Kidney tubule cell (primary cell): Measurements from ENCODE around the gene SPATA6L.

Experiments
- DNase-seq: peaks from one replicate; pipeline ENCODE4 v3.0.0-alpha.2; 2018; ENCODE audit warnings: low spot score

The SPATA6L gene

DNA sequence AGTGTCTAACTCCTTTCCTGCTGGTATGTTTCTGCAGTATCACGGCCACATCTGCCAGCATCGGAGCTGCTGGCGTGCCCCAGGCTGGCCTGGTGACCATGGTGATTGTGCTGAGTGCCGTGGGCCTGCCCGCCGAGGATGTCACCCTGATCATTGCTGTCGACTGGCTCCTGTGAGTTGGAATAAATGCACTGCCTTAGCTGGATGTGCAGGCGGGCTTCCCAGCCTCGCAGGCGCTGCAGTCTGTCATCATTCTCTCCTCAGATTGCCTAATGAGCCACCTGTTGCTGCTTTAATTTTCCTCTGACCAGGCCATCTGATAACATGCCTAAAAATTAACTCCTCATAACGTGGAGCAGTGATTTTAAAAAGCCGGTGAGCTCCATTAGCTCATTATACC is 83.3 kb downstream of the SPATA6L start:
- DNase-seq: no peak

DNA sequence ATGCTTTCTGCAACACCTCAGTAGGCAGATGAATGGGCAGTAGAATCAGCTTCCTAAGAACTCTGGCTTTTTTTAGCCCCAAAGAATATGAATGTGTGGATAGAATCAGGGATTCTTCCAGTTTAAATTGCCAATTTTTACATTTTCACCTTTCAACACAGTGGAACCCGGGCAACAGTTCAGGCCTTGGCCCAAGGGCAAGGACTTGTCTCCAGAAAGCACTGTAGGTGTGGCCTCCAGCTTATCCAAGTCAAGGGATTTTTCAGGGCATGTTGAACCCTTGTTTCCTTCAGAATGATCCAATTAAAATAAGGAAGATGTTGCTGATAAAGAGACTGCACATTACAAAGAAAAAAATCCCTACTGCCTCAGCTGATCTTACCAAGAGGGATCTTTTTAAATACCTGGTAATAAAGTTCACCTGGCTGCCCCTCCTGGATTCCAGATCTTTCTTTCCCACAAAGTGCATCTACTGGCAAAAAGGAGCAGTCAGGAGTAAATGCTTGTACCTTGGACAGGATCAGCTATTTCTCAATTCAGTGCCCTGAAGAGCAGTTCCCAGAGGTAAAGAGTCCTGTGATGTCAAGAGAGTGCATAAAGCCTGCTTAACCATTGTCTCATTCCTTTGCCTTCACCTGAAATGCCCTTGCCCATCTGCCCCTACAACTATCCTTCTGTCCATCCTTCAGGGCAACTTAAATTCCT is 84.3 kb downstream of the SPATA6L start:
- DNase-seq: no peak

DNA sequence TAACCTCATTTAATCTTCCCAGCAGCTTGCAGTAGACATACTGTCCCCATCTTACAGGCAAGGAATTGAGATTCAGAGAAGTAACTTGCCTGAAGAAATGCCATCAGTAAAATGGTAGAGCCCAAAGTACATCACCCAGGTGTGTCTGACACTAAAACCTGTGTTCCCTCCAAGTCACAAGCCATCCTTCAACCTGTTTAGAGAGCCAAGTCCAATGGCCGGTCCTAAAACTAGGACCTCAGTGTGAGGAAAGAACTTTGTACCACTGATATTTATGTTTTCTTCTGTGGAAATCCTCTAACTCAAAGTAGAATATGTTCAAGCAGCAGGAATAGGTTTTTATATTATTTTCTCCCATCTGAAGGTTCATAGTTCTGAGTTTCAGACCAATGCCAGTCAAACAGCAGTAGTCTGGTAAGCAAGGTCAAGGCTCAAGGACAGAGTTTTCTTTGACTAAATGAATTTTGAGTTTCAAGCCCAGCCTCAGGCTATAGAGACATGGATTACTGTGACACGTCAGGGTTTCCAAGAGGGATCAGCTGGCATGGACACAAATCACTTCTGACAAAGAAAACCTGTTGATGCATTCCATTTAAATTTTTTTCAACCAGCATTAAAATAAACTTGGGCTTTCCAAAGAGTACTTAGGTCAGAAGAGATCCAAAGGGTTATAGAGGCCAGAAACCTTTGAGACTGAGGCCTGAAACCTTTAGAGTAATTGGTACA is 85.1 kb downstream of the SPATA6L start:
- no peak for DNase-seq

DNA sequence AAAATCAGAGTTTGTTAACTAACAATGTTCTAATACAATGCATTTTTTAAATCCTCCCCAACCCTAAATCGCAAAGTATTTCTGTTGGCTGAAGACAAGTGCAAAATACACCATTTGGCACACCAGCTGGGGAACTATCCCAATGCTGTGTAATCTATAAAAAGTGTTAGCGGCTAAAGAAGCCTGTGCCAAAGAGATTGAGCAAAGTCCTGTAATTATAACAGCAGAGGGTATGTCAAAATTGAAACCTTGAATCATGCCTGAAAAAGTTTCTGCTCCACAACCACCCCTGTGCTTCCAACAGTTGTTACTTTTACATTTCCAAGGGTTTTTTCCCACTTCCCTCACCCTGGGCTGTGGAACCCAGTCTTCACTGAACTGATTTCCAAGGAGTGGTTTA is 87.3 kb downstream of the SPATA6L start:
- DNase-seq: no peak

DNA sequence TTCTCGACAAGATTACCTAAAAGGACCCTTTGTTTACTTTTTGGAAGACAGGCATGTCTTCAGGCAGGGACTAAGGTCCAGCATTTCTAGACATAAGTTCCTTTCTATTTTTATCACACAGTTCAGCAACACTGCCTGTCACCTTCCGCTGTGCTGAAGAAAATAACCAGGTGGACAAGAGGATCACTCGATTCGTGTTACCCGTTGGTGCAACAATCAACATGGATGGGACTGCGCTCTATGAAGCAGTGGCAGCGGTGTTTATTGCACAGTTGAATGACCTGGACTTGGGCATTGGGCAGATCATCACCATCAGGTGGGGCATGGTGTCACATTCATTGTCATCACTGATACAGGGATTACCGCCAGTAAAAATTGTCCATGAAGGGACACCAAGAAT is 89.8 kb downstream of the SPATA6L start:
- DNase-seq: no peak

DNA sequence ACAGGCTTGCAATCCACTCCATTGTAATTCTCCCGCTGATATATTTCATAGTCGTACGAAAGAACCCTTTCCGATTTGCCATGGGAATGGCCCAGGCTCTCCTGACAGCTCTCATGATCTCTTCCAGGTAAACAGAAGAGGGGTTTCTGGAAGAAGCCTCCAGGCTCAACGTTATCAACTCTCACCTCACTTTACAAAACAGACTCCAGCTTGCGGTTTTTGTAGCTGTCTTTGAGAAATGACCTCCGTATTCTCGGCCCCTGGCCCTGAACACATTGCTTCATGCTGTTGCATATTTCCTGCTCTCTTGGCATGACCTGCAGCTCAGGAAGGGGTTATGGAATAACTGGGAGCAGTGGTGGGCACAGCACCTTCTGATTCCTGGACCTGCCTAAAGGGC is 90.3 kb downstream of the SPATA6L start:
- no peak for DNase-seq

DNA sequence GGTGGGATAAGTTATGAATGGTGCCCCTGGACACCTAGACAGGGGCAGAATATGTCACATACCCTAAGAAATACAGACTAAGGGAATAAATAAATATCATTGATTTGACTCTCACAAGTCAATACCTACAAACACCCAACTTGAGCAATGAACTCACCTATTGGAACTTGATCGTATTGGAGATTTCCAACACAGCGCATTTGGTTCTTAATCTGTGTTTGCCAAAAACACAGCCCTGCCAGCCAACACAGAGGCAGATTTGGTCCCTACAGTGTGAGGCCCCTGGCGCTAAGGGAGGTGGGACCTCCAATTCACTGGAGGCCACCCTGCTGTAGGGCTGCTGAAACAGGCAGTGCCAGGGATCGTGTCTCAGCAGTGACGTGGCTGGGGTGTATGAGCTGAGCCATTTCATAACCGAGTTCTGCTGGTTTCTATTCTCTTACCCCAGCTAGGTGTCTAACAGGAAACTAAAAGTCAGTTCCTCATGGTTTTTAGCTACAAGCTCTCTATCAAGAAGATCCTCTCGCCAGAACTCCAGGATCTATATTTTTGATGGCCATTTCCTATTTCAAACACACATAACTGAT is 91.5 kb downstream of the SPATA6L start:
- no peak for DNase-seq

DNA sequence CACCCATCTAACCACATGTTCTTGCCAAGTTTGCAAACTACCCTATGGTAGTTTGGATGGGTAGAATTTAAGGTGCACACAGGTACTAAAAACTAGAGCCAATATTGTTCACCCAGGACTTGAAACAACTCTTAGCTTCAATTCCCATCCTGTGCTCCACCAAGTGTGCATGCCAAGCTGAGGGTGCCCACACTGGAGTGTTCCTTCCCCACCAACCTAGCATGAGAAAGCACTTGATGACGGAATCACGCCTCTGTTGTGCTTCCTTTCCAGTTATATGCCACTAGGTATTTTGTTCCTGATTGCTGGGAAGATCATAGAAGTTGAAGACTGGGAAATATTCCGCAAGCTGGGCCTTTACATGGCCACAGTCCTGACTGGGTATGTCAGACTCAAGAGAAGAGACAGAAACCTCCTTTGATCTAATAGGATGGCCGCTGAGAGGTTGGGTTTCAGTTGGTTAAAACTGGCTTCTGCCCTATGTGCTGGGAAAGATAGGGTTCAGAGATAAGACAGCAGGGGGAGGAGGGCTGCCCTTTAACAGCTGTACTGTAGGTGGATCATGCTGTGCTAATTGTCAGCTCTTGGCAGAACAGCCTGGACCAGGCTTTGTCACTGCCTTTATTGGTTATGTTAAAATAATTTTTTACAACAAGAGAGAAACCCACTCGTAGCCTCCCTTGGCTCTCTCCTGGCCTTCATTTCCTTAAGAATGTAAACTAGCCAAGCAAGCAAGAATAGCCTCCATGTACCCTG is 92.5 kb downstream of the SPATA6L start:
- no peak for DNase-seq

DNA sequence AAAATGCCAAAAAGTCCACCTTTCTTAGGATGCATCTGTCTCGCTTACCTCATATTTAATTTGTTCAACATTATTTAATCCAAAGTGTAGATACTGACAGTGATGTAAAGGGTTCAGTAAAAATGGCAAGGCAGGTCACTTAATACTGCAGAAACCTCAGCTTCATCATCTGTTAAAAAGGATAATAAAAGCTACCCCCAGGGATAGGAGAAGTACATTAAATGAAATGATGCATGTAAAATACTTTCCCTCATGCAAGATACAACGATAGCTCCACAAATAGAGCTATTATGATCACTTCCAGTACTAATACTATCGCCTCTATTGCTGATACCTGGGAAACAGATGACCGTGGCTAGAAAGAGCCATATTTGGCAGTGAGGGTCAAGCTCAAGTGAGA is 93.1 kb downstream of the SPATA6L start:
- no peak for DNase-seq

DNA sequence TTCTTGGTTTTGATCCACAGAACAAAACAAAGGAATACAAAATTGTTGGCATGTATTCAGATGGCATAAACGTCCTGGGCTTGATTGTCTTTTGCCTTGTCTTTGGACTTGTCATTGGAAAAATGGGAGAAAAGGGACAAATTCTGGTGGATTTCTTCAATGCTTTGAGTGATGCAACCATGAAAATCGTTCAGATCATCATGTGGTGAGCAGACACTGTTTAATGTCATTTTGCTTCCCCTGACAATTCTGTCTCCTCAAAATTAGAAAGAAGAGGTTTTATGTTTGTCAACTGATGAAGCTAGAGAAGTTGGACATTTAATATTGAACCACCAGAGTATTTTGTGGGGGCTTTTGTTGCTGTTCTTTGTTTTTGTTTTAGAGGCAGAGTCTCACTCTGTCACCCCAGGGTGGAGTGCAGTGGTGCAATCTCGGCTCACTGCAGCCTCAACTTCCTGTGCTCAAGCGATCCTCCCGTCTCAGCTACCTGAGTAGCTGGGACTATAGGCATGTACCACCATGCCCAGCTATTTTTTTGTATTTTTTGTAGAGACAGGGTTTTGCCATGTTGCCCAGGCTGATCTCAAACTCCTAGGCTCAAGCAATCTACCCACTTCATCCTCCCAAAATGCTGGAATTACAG is 94.0 kb downstream of the SPATA6L start:
- DNase-seq: no peak

DNA sequence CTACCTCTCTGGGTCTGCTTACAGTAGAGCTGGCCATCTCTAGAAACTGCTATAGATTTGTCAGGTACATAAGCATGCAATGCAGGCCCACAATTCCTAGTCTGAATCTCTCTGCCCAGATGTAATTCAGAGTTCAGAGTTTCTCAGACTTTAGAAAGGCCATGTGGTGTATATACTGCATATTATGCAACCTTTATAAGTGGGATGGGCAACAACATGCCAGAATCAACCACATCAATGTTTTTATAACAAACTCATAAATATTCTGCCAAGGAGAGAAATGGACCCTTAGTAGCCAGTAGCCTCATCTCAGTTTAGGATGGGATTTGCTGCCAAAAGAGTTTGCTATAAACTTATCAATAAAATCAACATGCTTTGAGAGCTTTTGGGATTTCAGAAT is 97.2 kb downstream of the SPATA6L start:
- DNase-seq: no peak

DNA sequence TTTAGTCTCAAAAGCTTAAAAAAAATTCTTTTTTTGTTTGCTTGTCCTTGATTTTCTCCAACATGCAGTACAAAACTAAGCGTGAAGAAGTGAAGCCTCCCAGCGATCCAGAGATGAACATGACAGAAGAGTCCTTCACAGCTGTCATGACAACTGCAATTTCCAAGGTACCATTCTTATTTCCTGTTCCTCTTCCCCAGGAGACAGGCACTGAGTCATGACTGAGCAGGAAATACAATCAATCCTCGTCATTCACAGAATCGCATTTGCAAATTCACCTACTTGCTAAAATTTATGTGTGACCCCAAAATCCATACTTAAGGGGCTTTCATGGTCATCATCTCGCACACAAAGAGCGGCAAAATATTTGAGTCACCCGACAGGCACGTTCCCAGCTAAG is 98.7 kb downstream of the SPATA6L start:
- DNase-seq: no peak

DNA sequence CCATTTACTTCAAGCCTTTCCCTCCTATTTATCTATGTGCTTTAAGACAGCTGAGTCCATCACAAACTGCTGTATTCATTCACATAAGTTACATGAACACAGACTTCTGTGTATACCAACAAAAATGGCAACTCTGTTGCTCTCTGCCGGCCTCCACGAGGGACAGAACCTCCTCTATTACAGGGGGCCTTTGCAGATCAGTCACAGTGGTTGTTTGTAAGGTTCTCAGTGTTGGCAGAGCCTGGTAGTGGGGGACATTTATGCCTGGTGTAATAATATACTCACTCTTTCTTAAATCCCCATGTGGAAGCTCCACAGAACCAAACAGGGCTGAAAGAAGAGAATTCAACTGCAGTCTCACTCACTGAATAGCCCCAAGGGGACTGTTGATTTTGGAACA is 99.5 kb downstream of the SPATA6L start:
- DNase-seq: no peak

DNA sequence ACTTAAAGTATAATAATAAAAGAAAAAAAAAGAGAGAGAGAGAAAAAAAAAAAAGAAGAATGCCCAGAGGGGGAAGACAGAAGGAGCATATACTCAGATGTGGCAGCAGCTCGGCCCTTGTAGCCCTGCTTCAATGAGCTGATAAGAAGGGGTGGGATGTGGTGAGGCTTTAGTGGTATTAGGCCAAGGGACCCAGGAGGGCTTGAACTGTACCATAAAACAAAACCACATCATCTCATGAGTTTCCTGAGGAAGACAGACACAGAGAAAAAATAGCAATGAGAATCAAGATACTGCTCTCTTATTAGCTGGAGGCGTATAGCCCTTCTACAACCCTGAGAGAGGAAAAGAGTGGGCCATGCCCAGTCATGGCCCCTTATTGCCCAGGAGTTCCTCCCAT is 103.2 kb downstream of the SPATA6L start:
- no peak for DNase-seq

DNA sequence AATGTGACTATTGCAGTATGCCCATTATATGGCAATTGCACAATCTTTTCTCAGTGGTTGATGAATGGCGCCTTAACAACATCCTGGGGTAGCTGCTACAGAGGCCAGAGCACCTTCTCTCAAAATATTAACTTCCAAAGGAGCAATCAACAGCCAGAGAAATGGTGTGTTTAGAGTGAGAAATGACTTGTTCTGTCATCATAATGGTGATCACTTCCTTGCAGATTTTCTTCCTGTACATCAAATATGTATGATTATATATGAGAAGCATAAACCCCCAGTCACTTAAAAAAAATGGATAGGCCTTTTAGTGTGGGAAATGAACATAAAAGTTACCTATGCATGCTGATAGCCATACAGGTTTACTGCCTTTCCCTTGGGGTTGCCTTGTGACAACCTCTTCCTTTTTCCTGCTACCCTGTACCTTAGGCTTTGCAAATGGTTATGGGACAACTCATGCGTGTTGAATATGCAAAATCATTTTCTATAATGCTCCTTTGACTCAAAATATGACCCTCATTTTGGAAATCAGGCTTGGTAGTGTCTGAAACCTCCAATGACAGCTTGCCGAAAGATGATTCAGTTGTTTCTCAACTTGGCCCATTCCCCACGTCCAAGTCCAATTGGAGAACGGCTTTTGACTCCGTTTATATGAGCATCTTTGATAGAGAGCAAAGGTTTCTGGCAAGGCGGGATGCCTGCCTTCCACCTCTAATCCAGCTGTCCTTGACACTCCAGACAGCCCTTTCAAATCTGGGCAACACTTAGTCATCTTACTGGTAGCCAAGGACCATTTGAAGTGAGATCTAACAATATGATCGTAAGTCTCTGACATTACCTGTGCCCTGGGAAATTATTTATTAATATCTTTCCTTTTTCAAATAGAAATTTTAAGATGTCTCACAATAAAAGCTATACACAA is 106.8 kb downstream of the SPATA6L start:
- DNase-seq: no peak

DNA sequence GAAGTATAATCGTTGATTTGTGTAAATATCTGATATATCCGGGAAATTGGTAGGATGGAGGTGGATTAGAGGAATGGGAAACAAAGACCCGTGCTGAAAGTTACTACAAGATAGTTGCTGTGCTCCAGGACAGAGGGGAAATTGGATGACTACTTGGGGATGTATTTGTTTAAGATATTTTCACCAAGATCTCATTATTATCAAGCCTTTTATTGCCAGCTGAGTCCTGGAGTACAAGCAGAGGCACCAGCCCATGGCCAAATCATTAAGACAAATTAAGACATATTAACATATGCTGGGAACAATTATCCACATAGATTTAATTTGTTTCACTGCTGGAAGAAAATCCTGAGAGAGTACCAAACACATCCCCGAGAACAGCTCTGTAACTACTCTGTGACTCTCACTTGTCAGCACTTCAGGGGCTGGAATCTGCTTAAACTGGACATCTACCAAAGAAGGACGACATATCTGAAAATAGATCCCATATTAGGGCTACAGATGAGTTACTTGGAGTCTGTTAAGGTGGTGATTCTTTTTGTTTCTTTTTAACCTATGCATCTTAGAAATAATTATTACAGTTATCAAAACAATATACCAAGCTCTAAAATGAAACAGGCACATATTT is 107.8 kb downstream of the SPATA6L start:
- no peak for DNase-seq

DNA sequence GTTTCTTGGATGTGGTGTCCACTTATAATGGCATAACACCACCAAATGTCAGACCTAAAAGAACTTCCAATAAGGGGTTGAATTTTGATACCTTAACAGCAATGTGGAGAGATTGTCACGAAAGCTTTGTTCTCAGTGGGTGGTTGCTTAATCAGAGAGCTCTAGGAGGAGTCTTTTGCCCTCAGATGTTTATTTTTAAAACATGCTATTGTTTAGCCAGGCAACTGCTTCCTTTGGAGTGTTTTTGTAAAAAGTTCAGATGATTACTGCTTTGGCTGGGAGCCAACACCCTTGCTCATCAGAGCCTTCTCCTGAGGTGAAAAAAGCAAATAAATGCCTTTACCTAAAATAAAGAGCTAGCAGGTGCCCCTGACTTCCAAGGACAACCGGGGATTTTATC is 111.0 kb downstream of the SPATA6L start:
- peak; percentile 51 for DNase-seq

DNA sequence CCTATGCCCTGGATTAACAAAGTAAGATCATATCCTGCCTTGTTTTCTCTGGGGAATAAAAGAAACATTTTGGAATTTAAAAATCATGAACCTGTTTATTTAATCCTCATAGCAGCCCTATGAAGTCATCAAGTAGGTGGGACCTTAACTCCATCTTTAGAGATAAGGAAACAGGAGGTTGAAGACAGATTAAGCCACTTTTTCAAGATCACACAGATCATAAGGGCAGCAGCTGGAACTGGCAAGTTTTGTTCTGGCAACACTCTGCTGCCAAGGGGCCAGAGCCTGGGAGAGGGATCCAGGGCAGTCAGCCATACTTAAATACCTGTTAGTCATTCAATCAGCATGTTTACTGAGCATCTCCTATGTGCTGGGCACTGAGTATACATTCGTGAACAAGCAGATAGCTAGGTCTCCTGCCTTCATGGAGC is 112.3 kb downstream of the SPATA6L start:
- peak; percentile 58 for DNase-seq

DNA sequence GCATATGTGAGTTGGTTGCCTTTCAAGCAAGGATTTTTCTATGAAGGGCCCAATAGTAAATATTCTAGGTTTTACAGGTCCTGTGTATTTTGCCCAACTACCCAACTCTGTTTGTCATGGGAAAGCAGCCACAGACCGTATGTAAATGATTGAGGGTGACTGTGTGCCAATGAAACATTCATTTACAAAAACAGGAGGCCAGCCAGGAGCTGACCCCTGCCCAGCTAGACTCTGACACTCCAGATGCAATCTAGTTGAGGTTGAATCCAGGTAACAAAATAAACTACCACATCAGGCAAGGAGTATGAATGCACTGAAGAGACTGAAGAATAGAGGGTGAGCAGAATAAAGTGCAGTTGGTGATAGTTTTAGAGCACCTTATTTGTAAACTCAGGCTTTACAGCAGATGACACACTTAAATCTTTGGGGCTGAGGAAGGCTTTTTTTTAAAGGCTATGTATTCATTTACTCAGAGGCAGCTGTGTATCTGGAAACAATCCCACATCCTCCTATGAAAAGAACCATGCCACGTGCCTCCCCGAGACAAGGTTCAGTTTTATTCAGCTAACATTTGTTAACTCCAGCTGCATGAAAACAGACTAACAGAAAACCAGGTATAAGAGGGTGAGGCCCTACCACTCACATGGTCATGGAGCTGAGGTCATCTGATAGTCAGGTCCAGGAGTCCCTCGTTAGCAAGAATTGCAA is 115.3 kb downstream of the SPATA6L start:
- DNase-seq: peak; percentile 32

DNA sequence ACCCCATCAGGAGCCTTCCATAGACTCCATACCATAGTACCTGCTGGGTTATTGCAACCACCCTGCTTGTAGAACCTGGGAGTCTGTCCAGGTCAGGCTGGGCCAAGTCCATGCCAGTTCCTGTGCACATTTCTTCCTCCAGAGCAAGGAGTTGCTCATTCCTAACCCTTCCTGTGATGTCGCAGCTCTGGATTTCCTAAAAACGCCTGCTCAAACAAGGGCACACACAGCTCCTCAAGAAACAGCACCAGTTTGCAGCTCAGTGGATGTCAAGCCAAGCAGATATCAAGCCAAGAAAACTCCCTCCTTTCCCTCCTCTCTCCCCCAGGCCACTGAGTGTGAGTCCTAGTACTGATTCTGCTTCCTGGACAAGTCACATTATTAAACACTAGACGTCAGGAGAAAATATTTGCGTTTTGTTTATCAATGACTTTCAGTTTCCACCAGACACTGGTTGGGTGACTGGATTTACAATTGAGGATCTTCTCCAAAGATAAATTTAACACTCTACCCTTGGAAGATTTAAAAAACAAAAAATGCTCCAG is 116.5 kb downstream of the SPATA6L start:
- DNase-seq: peak; percentile 42
